ENCODE results near the gene ITGAD.

- TF ChIP-seq CTCF (IDR thresholded peaks at IDR 0.05; ENCODE audit: low read depth, low read length) (no peak), EZH2phosphoT487 (IDR thresholded peaks at IDR 0.05; ENCODE audit: low read depth) (no peak)
Measured at GRCh38 chr16:31435341-31436220, 42.4 kb downstream of the ITGAD start.

All from OCI-LY3 (cell line).